ENCODE measurements around the gene SLC25A44. TPM values are rescaled to one million over a fixed set of nuclear protein-coding genes. Genes with fewer than 3 reads are reported as not detected.

Gene SLC25A44
- polyA plus RNA-seq, 1 donor from 2014 or later, result 13.7 TPM

GRCh38 chr1:156194300-156194652 lies 372 bp downstream of the SLC25A44 start:
- Histone ChIP-seq H3K36me3 (ENCODE audit: insufficient read depth, low read length) (no peaks in the 10 kb centered on the region), H3K9me2 (ENCODE audit: insufficient read depth, low read length) (no peaks in the 10 kb centered on the region), H3F3A (ENCODE audit: insufficient read depth, low read length, poor library complexity, severe bottlenecking) (peaks cover 3% of the 10 kb centered on the region), H2AFZ (ENCODE audit: low read depth, low read length) (peak overlapping the region; percentile 74), H3K4me3 (ENCODE audit: low read length) (peak overlapping the region; percentile 85), H3K27me3 (ENCODE audit: insufficient read depth, low read depth, low read length) (no peaks in the 10 kb centered on the region), H3K9ac (ENCODE audit: low read length) (peak overlapping the region; percentile 84), H4K20me1 (ENCODE audit: insufficient read depth) (no peaks in the 10 kb centered on the region), H3K27ac (ENCODE audit: low read length) (peak overlapping the region; percentile 87), H3K79me2 (replicated peaks; ENCODE audit: insufficient read depth, low read length) (peaks cover 38% of the 10 kb centered on the region), H3K4me2 (ENCODE audit: low read length) (peak overlapping the region; percentile 90), H3K9me3 (ENCODE audit: low read length) (no peaks in the 10 kb centered on the region)
- TF ChIP-seq TAF1 (IDR thresholded peaks at IDR 0.05; ENCODE audit: low read depth), result peak; percentile 39
- no peak for TF ChIP-seq RAD21 (conservative IDR thresholded peaks at IDR 0.05)
- TF ChIP-seq, protein P1, sequence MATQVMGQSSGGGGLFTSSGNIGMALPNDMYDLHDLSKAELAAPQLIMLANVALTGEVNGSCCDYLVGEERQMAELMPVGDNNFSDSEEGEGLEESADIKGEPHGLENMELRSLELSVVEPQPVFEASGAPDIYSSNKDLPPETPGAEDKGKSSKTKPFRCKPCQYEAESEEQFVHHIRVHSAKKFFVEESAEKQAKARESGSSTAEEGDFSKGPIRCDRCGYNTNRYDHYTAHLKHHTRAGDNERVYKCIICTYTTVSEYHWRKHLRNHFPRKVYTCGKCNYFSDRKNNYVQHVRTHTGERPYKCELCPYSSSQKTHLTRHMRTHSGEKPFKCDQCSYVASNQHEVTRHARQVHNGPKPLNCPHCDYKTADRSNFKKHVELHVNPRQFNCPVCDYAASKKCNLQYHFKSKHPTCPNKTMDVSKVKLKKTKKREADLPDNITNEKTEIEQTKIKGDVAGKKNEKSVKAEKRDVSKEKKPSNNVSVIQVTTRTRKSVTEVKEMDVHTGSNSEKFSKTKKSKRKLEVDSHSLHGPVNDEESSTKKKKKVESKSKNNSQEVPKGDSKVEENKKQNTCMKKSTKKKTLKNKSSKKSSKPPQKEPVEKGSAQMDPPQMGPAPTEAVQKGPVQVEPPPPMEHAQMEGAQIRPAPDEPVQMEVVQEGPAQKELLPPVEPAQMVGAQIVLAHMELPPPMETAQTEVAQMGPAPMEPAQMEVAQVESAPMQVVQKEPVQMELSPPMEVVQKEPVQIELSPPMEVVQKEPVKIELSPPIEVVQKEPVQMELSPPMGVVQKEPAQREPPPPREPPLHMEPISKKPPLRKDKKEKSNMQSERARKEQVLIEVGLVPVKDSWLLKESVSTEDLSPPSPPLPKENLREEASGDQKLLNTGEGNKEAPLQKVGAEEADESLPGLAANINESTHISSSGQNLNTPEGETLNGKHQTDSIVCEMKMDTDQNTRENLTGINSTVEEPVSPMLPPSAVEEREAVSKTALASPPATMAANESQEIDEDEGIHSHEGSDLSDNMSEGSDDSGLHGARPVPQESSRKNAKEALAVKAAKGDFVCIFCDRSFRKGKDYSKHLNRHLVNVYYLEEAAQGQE (IDR thresholded peaks at IDR 0.05; ENCODE audit: borderline replicate concordance), result peak; percentile 28
- no peak for TF ChIP-seq EZH2 (IDR thresholded peaks at IDR 0.05; ENCODE audit: borderline replicate concordance, insufficient read depth, low read length, poor library complexity, severe bottlenecking)

GRCh38 chr1:156195853-156196252 lies 1.9 kb downstream of the SLC25A44 start:
- Histone ChIP-seq H2AFZ (ENCODE audit: low read depth, low read length) (no peak overlapping the region), H3K4me2 (ENCODE audit: low read length) (no peak overlapping the region), H3K9me3 (ENCODE audit: low read length) (no peaks in the 10 kb centered on the region), H4K20me1 (ENCODE audit: insufficient read depth) (no peaks in the 10 kb centered on the region), H3K27me3 (ENCODE audit: insufficient read depth, low read depth, low read length) (no peaks in the 10 kb centered on the region), H3K4me3 (ENCODE audit: low read length) (peak overlapping the region; percentile 85), H3F3A (ENCODE audit: insufficient read depth, low read length, poor library complexity, severe bottlenecking) (peaks cover 3% of the 10 kb centered on the region), H3K36me3 (ENCODE audit: insufficient read depth, low read length) (no peaks in the 10 kb centered on the region), H3K9me2 (ENCODE audit: insufficient read depth, low read length) (no peaks in the 10 kb centered on the region), H3K79me2 (replicated peaks; ENCODE audit: insufficient read depth, low read length) (peaks cover 38% of the 10 kb centered on the region), H3K9ac (ENCODE audit: low read length) (no peak overlapping the region), H3K27ac (ENCODE audit: low read length) (no peak overlapping the region)
- TF ChIP-seq, protein P1 (IDR thresholded peaks at IDR 0.05; ENCODE audit: borderline replicate concordance), result no peak
- TF ChIP-seq, protein P2, sequence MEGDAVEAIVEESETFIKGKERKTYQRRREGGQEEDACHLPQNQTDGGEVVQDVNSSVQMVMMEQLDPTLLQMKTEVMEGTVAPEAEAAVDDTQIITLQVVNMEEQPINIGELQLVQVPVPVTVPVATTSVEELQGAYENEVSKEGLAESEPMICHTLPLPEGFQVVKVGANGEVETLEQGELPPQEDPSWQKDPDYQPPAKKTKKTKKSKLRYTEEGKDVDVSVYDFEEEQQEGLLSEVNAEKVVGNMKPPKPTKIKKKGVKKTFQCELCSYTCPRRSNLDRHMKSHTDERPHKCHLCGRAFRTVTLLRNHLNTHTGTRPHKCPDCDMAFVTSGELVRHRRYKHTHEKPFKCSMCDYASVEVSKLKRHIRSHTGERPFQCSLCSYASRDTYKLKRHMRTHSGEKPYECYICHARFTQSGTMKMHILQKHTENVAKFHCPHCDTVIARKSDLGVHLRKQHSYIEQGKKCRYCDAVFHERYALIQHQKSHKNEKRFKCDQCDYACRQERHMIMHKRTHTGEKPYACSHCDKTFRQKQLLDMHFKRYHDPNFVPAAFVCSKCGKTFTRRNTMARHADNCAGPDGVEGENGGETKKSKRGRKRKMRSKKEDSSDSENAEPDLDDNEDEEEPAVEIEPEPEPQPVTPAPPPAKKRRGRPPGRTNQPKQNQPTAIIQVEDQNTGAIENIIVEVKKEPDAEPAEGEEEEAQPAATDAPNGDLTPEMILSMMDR (IDR thresholded peaks at IDR 0.05; ENCODE audit: poor library complexity, severe bottlenecking), result no peak
- TF ChIP-seq EZH2 (IDR thresholded peaks at IDR 0.05; ENCODE audit: borderline replicate concordance, insufficient read depth, low read length, poor library complexity, severe bottlenecking) (no peak), TAF1 (IDR thresholded peaks at IDR 0.05; ENCODE audit: low read depth) (no peak), POLR2AphosphoS5 (IDR thresholded peaks at IDR 0.05) (no peak), RAD21 (conservative IDR thresholded peaks at IDR 0.05) (no peak), EP300 (conservative IDR thresholded peaks at IDR 0.05; ENCODE audit: poor library complexity, severe bottlenecking) (no peak), MXI1 (conservative IDR thresholded peaks at IDR 0.05; ENCODE audit: poor library complexity, severe bottlenecking) (no peak), SMC3 (conservative IDR thresholded peaks at IDR 0.05; ENCODE audit: poor library complexity) (no peak)
